HepG2 (cell line): Measurements from ENCODE around the gene LIPC. TPM values are rescaled to one million over a fixed set of nuclear protein-coding genes. Genes with fewer than 3 reads are reported as not detected.

Experiments used
- CBX1 ChIP-seq: IDR thresholded peaks from one replicate; pipeline ENCODE4 v1.6.1; 2016; ENCODE audit warnings: antibody characterized with exemption, low read depth
- NFYB ChIP-seq: sonication (generic); formaldehyde crosslinking; IDR thresholded peaks from 2 replicates; pipeline ENCODE4 v1.4.0; 2020; ENCODE audit warnings: missing genetic modification reagents
- NRL ChIP-seq: sonication (generic); formaldehyde crosslinking; IDR thresholded peaks from 2 replicates; pipeline ENCODE4 v1.5.0; 2020; ENCODE audit warnings: missing genetic modification reagents, mild to moderate bottlenecking, moderate library complexity, borderline replicate concordance
- PHF20 ChIP-seq: sonication (generic); formaldehyde crosslinking; IDR thresholded peaks from 2 replicates; pipeline ENCODE4 v1.5.0; 2020; ENCODE audit warnings: mild to moderate bottlenecking, missing genetic modification reagents
- RBAK ChIP-seq: sonication (generic); formaldehyde crosslinking; IDR thresholded peaks from 2 replicates; pipeline ENCODE4 v1.5.1; 2020; ENCODE audit warnings: mild to moderate bottlenecking, missing genetic modification reagents
- RCOR2 ChIP-seq: IDR thresholded peaks from 2 replicates; pipeline ENCODE4 v1.6.1; 2016; ENCODE audit warnings: missing biosample characterization, missing genetic modification reagents
- REPIN1 ChIP-seq: sonication (generic); formaldehyde crosslinking; IDR thresholded peaks from 2 replicates; pipeline ENCODE4 v1.8.0; 2022; ENCODE audit warnings: missing genetic modification reagents, low read depth, mild to moderate bottlenecking, borderline replicate concordance
- ZMAT3 ChIP-seq: sonication (generic); formaldehyde crosslinking; conservative IDR thresholded peaks from 2 replicates; pipeline ENCODE4 v1.7.0; 2021; ENCODE audit warnings: missing genetic modification reagents
- ZNF205 ChIP-seq: IDR thresholded peaks from 2 replicates; pipeline ENCODE4 v1.6.1; 2018; ENCODE audit warnings: missing biosample characterization, missing genetic modification reagents
- ZNF337 ChIP-seq: sonication (generic); formaldehyde crosslinking; IDR thresholded peaks from 2 replicates; pipeline ENCODE4 v1.5.1; 2020; ENCODE audit warnings: missing genetic modification reagents, low read depth, mild to moderate bottlenecking, borderline replicate concordance
- ZNF367 ChIP-seq: sonication (generic); formaldehyde crosslinking; IDR thresholded peaks from 2 replicates; pipeline ENCODE4 v1.4.0; 2020; ENCODE audit warnings: missing genetic modification reagents, borderline replicate concordance
- ZNF773 ChIP-seq: sonication (generic); formaldehyde crosslinking; IDR thresholded peaks from 2 replicates; pipeline ENCODE4 v1.4.0; 2020; ENCODE audit warnings: missing genetic modification reagents, borderline replicate concordance
- polyA plus RNA-seq, 8 experiments: library from polyadenylated mRNA; depleted of rRNA in 3 of 8; stranded (reverse) in 7 of 8; unstranded in 1 of 8; fragments of >200 nt; fragmentation: Illumina TruSeq in 4 of 8; extraction: Trizol in 4 of 8; gene quantifications; 2 replicates each; pipeline versions ENCODE4 v1.2.1 to v1.2.3, GENCODE V29; 2011 to 2016; ENCODE audit warnings: low read depth in 4 of 8, missing spikeins in 1 of 8, mixed read lengths in 1 of 8; ENCODE audit not compliant: insufficient read depth in 1 of 8
- total RNA-seq, 5 experiments: library from RNA; depleted of rRNA; stranded (reverse); fragments of >200 nt; fragmentation: Illumina TruSeq; extraction: Trizol; gene quantifications; 2 replicates each; pipeline ENCODE4 v1.2.3, GENCODE V29; 2016; ENCODE audit warnings: low read depth in 1 of 5
- TF ChIP-seq, protein P1 (sequence below), 2 experiments: fragments of 450-650 bp in 1 of 2; sonication (generic) in 1 of 2; formaldehyde crosslinking in 1 of 2; IDR thresholded peaks; 2 replicates each; pipeline versions ENCODE4 v1.6.1 to v1.8.0; 2016 to 2022; ENCODE audit warnings: antibody characterized with exemption in 1 of 2, mild to moderate bottlenecking in 1 of 2, missing genetic modification reagents in 1 of 2
- TF ChIP-seq, protein P2 (sequence below): IDR thresholded peaks from 2 replicates; pipeline ENCODE4 v1.6.1; 2012; ENCODE audit warnings: low read depth, low read length, improper control_type of control experiment
- TF ChIP-seq, protein P3 (sequence below): sonication (generic); formaldehyde crosslinking; IDR thresholded peaks from 2 replicates; pipeline ENCODE4 v1.4.0; 2020; ENCODE audit warnings: mild to moderate bottlenecking, missing genetic modification reagents
- TF ChIP-seq, protein P4 (sequence below): sonication (generic); formaldehyde crosslinking; IDR thresholded peaks from 2 replicates; pipeline ENCODE4 v1.4.0; 2020; ENCODE audit warnings: missing genetic modification reagents

Gene LIPC
- total and polyA plus RNA-seq, 2 of the 13 experiments (the other 11 are each of a cell fraction or from before 2014, with no cell fraction given): 26.0 to 38.0 TPM

DNA sequence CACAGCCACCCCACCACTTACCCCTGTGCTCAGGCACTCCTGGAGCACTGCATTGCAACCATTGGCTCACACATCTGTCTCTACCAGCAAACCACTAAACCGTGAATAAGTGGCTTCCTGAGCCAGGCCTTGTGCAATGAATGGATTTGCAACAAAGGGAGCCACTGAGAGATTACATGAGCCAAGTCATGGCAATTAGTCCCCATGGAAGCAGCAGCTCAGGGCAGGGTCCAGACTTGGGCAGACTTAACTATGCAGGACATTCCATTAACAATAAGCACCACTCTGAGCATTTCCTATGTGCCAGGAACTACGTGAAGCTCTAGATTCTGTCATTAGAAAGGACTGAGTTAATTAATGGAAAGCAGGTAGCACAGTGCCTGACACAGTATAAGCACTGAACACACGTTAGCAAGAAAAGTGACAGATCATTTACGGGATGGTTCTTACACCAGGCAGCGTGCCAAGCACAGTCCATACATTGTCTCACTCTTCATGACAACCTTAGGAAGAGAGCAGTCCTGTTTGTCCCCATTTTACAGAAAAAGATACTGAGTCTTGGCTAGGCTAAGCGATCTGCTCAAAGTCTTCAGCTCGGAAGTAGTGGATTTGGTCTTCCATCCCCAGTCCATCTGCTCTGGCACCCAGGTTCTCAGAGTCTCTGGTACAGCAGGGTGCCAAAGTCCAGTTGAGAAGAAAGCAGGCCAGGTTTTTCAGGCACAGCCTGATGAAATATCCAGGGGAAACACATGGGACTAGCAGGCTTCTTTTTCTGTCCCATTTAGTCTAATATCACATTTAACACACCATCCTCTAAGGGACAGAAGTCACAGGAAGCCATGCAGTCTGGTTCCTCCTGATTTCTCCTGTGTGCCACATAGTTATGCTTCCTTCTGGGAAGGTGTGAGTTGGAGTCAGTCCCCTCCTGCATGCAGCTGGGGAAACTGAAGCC, 44.1 kb downstream of the LIPC start (continued):
- TF ChIP-seq, protein P1, sequence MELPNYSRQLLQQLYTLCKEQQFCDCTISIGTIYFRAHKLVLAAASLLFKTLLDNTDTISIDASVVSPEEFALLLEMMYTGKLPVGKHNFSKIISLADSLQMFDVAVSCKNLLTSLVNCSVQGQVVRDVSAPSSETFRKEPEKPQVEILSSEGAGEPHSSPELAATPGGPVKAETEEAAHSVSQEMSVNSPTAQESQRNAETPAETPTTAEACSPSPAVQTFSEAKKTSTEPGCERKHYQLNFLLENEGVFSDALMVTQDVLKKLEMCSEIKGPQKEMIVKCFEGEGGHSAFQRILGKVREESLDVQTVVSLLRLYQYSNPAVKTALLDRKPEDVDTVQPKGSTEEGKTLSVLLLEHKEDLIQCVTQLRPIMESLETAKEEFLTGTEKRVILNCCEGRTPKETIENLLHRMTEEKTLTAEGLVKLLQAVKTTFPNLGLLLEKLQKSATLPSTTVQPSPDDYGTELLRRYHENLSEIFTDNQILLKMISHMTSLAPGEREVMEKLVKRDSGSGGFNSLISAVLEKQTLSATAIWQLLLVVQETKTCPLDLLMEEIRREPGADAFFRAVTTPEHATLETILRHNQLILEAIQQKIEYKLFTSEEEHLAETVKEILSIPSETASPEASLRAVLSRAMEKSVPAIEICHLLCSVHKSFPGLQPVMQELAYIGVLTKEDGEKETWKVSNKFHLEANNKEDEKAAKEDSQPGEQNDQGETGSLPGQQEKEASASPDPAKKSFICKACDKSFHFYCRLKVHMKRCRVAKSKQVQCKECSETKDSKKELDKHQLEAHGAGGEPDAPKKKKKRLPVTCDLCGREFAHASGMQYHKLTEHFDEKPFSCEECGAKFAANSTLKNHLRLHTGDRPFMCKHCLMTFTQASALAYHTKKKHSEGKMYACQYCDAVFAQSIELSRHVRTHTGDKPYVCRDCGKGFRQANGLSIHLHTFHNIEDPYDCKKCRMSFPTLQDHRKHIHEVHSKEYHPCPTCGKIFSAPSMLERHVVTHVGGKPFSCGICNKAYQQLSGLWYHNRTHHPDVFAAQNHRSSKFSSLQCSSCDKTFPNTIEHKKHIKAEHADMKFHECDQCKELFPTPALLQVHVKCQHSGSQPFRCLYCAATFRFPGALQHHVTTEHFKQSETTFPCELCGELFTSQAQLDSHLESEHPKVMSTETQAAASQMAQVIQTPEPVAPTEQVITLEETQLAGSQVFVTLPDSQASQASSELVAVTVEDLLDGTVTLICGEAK (IDR thresholded peaks at IDR 0.05): no peak
- TF ChIP-seq, protein P1 (CRISPR knock-in tag; IDR thresholded peaks at IDR 0.05): no peak
- TF ChIP-seq CBX1 (no peak), RCOR2 (peak; percentile 52; the same call in 1 of the 2 replicates), ZMAT3 (CRISPR knock-in tag) (0 out of 2 replicates have a peak, but pooled peaks have one; percentile 30), PHF20 (CRISPR knock-in tag) (no peak), NRL (CRISPR knock-in tag) (no peak), ZNF773 (CRISPR knock-in tag) (no peak), ZNF367 (CRISPR knock-in tag) (no peak), REPIN1 (CRISPR knock-in tag) (no peak), RBAK (no peak), ZNF205 (CRISPR knock-in tag) (no peak), NFYB (no peak), ZNF337 (CRISPR knock-in tag) (no peak)
- TF ChIP-seq, protein P2, sequence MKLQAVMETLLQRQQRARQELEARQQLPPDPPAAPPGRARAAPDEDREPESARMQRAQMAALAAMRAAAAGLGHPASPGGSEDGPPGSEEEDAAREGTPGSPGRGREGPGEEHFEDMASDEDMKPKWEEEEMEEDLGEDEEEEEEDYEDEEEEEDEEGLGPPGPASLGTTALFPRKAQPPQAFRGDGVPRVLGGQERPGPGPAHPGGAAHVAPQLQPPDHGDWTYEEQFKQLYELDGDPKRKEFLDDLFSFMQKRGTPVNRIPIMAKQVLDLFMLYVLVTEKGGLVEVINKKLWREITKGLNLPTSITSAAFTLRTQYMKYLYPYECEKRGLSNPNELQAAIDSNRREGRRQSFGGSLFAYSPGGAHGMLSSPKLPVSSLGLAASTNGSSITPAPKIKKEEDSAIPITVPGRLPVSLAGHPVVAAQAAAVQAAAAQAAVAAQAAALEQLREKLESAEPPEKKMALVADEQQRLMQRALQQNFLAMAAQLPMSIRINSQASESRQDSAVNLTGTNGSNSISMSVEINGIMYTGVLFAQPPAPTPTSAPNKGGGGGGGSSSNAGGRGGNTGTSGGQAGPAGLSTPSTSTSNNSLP: peak; percentile 60; the same call in 1 of the 2 replicates
- TF ChIP-seq, protein P3, sequence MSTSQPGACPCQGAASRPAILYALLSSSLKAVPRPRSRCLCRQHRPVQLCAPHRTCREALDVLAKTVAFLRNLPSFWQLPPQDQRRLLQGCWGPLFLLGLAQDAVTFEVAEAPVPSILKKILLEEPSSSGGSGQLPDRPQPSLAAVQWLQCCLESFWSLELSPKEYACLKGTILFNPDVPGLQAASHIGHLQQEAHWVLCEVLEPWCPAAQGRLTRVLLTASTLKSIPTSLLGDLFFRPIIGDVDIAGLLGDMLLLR (CRISPR knock-in tag): no peak
- TF ChIP-seq, protein P4, sequence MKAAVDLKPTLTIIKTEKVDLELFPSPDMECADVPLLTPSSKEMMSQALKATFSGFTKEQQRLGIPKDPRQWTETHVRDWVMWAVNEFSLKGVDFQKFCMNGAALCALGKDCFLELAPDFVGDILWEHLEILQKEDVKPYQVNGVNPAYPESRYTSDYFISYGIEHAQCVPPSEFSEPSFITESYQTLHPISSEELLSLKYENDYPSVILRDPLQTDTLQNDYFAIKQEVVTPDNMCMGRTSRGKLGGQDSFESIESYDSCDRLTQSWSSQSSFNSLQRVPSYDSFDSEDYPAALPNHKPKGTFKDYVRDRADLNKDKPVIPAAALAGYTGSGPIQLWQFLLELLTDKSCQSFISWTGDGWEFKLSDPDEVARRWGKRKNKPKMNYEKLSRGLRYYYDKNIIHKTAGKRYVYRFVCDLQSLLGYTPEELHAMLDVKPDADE (CRISPR knock-in tag): no peak
